Activated CD4-positive, alpha-beta memory T cell treated with anti-CD3 and anti-CD28 coated beads, Interleukin-2, amount 10 ng/mL, durations not matched to agents 7 days and 5 days (primary cell): ENCODE results near the gene CLCN7. TPM values are rescaled to one million over a fixed set of nuclear protein-coding genes. Genes with fewer than 3 reads are reported as not detected.

ENCODE experiments used
- CTCF ChIA-PET: fragments of 350-600 bp; sonication (Branson Sonifier 250); formaldehyde crosslinking; loops from one replicate; lab custom pipeline; 2021; ENCODE audit warnings: antibody characterized with exemption, inconsistent platforms; lab: Charles Lee
- POLR2A ChIA-PET: fragments of 350-600 bp; sonication (Branson Sonifier 250); formaldehyde crosslinking; loops from one replicate; lab custom pipeline; 2021; ENCODE audit warnings: antibody characterized with exemption; lab: Charles Lee
- DNase-seq: peaks from one replicate; pipeline ENCODE4 v3.0.0-alpha.2; 2020
- H3K27ac Mint-ChIP-seq: one replicate; pipeline ENCODE4 v1.8.0; 2021; ENCODE audit warnings: mild to moderate bottlenecking, mixed read lengths
- H3K27me3 Mint-ChIP-seq: one replicate; pipeline ENCODE4 v1.8.0; 2021; ENCODE audit warnings: mixed read lengths
- H3K36me3 Mint-ChIP-seq: one replicate; pipeline ENCODE4 v1.8.0; 2021; ENCODE audit warnings: low read depth, mixed read lengths
- H3K4me1 Mint-ChIP-seq: one replicate; pipeline ENCODE4 v1.8.0; 2021; ENCODE audit warnings: mixed read lengths
- H3K4me3 Mint-ChIP-seq: one replicate; pipeline ENCODE4 v1.8.0; 2021; ENCODE audit warnings: mild to moderate bottlenecking, mixed read lengths
- H3K9me3 Mint-ChIP-seq: one replicate; pipeline ENCODE4 v1.8.0; 2021; ENCODE audit warnings: mixed read lengths
- total RNA-seq, 2 experiments: library from RNA; stranded (reverse); gene quantifications; one replicate each; pipeline ENCODE4 v1.2.3, GENCODE V29; 2021

Gene CLCN7
- total RNA-seq, 2 experiments from 2014 or later, result 44.2 to 49.4 TPM

DNA sequence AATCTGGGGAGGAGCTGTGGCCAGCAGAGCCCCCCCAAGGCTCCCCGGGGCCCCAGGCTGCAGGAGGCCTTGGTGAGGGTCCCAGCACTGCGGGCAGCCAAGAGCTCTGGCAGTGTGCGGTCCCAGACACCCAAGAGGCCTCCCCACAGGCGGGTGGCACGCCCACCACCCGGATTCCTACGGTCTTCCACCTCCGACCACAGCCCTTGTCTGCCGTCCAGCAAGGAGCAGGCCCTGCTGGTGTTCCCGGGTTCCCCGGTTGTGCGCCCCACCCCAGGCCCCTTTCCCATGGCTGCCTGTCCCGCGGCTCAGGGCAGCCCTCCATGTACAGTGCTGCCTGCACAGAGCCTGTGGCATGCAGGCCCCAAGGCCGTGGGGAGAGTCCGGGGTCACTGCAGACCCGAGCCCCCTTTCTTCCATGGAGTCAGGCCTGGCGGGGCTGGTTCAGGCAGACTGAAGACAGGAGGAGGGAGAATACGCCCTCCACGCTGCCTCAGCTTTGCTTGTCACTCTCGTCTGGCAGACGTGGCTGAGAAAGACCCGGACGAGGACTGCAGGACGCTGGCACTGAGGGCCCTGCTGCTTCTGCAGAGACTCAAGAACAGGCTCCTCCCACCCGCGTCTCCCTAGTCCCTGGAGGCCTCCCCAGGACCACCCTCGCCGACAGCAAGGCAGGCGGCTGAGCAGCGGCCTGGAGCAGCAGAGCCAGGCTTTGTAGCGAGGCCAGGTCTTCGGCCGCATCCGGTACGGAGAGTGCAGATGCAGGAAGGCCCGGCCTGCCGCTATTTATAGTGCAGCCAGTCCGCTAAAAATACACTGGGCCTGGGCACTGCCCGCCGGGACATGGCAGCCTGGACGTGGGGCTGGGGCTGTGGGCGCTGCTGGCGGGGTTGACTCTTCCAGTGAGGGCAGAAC is 34.7 kb upstream of the CLCN7 start:
- DNase-seq, result no peak
- CTCF ChIA-PET, result no interaction called here

DNA sequence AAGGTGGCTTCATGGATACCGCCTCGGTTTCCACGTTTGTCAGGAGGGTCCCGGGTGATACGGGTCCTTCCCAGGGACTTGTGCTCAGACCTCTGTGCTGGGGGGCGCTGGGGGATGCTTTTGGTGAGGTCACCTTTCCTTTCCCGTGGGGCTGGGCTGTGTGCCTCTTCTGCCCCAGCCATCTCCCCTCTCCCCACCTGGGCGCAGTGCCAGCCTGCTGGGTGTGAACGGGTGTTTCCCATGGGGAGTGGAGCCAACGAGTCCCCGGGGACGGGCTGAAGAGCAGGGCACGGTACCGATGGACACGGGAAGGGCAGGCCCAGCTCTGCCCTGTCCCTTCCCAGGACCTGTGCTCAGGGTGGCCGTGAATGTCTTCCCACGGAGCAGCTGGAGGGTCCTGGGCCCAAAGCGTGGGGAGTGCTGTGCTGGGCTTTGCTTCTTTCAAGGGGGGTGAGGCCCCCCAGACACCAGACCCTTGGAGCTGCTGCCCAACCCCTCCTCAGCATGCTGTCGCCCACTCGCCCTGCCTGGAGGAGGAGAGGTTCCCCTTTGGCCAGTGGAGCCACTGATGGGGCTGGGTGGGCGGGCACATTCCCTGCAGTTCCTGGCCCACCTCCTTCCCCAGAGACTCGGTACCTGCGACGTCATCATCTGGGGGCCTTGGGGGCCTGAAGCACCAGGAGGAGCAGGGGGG is 33.8 kb upstream of the CLCN7 start:
- H3K9me3 Mint-ChIP-seq, result no peaks in the 10 kb centered on the region
- no peak for DNase-seq
- H3K4me1 Mint-ChIP-seq, result no peaks in the 10 kb centered on the region
- CTCF ChIA-PET, result no interaction called here
- H3K36me3 Mint-ChIP-seq, result peaks cover 23% of the 10 kb centered on the region
- H3K27me3 Mint-ChIP-seq, result no peaks in the 10 kb centered on the region
- POLR2A ChIA-PET, result no interaction called here
- H3K27ac Mint-ChIP-seq, result no peak overlapping the region
- H3K4me3 Mint-ChIP-seq, result no peak overlapping the region

More for the DNA sequence above, 34.7 kb upstream of the CLCN7 start:
- peaks cover 2% of the 10 kb centered on the region for H3K9me3 Mint-ChIP-seq
- no peaks in the 10 kb centered on the region for H3K4me1 Mint-ChIP-seq
- POLR2A ChIA-PET, result no interaction called here
- H3K4me3 Mint-ChIP-seq, result no peak overlapping the region
- H3K27me3 Mint-ChIP-seq, result no peaks in the 10 kb centered on the region
- peaks cover 21% of the 10 kb centered on the region for H3K36me3 Mint-ChIP-seq
- H3K27ac Mint-ChIP-seq, result no peak overlapping the region

DNA sequence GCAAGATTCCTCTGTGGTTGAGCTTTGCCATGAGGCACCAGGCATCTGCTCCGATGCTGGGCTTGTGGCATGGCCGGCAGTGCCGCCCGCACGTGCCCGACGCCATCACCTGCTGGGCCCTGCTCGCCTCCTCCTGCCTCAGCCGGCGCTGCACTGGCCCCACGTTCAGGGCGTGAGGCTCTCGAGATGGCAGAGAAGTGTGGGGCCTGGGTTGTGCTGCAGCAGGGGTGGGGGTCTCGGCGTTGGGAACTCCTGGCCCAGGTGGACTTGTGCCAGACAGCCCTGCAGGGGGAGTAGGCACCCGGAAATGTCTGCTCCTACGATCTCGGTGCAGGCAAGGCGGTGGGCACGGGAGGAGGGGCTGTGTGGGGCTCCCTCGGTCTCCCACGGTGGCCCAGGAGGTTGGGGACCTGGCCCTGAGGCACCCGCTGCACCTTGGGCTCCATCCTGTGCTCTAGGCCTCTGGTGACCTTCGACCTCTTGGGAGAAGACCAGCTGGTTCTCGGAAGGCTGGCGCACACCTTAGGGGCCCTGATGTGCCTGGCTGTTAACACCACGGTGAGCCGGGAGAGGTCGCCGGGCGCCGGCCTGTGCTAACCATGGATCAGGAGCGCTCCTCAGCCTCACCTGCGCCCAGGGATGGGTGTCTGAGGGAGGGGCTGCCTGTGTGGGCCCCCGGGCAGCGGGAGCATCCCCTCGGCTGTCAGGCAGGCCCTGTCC is 31.8 kb upstream of the CLCN7 start:
- DNase-seq, result no peak
- ChIA-PET CTCF (no interaction called here), POLR2A (no interaction called here)
- no peak overlapping the region for H3K27ac Mint-ChIP-seq
- no peaks in the 10 kb centered on the region for H3K9me3 Mint-ChIP-seq
- H3K4me1 Mint-ChIP-seq, result no peaks in the 10 kb centered on the region
- no peak overlapping the region for H3K4me3 Mint-ChIP-seq
- H3K36me3 Mint-ChIP-seq, result peaks cover 26% of the 10 kb centered on the region
- no peaks in the 10 kb centered on the region for H3K27me3 Mint-ChIP-seq

DNA sequence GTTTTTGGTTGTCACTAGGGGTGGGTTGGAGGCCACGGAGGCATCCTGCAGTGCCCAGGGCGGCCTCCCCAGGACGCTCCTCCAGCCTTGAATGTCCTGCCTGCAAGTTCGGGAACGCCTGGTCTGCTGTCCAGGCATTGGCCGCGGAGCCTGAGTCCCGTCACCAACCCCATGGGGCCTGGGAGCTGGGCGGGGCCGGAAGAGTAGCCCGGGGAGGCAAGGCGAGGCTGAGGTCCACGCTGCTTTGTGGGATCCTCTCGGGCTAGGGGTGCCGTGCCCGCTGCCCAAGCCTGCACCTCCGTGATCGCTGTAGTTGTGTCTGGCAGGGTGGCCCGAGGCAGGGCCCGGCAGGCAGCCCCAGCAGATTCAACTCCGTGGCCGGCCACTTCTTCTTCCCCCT is 31.1 kb upstream of the CLCN7 start:
- no peak overlapping the region for H3K4me3 Mint-ChIP-seq
- no peak overlapping the region for H3K27ac Mint-ChIP-seq
- no peak for DNase-seq
- POLR2A ChIA-PET, result no interaction called here
- H3K4me1 Mint-ChIP-seq, result no peaks in the 10 kb centered on the region
- no peaks in the 10 kb centered on the region for H3K9me3 Mint-ChIP-seq
- no peaks in the 10 kb centered on the region for H3K27me3 Mint-ChIP-seq
- CTCF ChIA-PET, result no interaction called here
- H3K36me3 Mint-ChIP-seq, result peaks cover 22% of the 10 kb centered on the region

DNA sequence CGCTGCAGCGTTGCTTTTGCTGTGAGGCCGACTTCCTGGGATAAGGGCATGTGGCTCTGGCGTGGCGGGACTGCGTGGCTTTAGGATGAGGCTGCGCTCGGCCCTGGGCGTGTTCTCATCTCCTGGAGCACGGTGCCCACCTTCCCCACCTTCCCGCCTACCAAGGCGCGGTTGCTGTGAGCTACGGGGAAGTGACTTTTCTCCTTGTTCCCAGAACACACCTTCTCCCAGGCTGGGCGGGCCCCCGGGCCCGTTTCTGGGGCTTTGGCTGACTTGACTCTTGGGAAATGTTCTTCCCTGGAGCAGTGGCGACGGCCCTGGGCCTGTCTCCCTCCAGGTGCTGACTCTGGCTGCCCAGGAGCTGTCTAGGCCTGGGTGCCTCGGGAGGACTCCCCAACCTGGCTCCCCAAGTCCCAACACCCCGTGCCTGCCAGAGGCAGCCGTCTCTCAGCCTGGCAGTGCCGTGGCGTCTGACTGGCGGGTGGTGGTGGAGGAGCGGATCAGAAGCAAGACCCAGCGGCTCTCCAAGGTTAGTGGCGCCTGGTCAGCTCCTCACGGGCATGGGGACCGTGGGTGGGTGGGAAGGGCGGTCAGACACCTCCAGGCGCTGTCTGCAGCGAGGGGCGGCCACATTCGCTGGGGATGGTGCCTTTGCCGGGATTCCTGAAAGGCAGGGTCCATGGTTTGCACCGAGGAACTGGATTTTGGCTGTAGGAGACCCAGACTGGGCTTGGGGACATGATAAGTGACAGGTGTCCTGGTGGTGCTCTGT is 30.4 kb upstream of the CLCN7 start:
- H3K9me3 Mint-ChIP-seq, result no peaks in the 10 kb centered on the region
- H3K27ac Mint-ChIP-seq, result no peak overlapping the region
- no peak overlapping the region for H3K4me3 Mint-ChIP-seq
- no peak for DNase-seq
- CTCF ChIA-PET, result no interaction called here
- POLR2A ChIA-PET, result no interaction called here
- H3K4me1 Mint-ChIP-seq, result no peaks in the 10 kb centered on the region
- no peaks in the 10 kb centered on the region for H3K27me3 Mint-ChIP-seq
- H3K36me3 Mint-ChIP-seq, result peaks cover 20% of the 10 kb centered on the region

DNA sequence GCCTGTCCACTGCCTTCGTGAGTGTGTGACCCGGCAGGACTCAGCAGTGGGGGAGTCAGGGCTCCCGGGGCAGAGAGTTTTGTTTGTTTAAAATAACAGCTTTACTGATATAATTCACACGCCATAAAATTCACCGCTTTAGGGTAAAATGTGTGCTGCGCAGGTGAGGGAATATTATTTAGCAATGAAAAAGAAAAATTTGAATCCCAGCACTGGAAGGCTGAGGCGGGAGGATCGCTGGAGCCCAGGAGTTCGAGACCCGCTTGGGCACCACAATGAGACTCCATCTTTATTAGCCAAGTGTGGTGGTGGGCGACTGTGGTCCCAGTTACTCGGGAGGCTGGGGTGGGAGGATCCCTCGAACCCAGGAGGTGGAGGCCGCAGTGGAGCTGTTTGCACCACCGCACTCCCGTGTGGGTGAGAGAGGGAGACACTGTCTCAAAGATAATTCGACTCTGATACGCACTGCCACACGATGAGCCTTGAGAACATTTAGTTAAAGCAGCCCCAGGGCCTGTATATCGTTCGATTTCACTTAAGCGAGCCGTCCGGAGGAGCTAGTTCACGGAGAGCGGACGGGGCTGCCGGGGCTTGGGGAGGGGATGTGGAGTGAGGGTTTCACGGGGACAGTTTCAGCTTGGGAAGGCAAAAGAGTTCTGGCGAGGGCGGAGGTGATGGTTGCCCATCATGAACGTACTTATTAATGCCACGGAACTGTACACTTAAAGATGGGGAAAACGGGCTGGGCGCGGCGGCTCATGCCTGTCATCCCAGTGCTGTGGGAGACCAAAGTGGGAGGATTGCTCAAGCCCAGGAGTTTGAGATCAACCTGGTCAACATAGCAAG is 28.5 kb upstream of the CLCN7 start:
- ChIA-PET CTCF (no interaction called here), POLR2A (interaction anchor here (1.4 kb wide), 1 partner anchor 10 kb away, joined by 6 read pairs; the partner anchor contains the start of gene TELO2)
- no peak for DNase-seq
- Mint-ChIP-seq H3K36me3 (peaks cover 21% of the 10 kb centered on the region), H3K9me3 (no peaks in the 10 kb centered on the region), H3K4me1 (no peaks in the 10 kb centered on the region), H3K27ac (no peak overlapping the region), H3K4me3 (no peak overlapping the region), H3K27me3 (no peaks in the 10 kb centered on the region)

DNA sequence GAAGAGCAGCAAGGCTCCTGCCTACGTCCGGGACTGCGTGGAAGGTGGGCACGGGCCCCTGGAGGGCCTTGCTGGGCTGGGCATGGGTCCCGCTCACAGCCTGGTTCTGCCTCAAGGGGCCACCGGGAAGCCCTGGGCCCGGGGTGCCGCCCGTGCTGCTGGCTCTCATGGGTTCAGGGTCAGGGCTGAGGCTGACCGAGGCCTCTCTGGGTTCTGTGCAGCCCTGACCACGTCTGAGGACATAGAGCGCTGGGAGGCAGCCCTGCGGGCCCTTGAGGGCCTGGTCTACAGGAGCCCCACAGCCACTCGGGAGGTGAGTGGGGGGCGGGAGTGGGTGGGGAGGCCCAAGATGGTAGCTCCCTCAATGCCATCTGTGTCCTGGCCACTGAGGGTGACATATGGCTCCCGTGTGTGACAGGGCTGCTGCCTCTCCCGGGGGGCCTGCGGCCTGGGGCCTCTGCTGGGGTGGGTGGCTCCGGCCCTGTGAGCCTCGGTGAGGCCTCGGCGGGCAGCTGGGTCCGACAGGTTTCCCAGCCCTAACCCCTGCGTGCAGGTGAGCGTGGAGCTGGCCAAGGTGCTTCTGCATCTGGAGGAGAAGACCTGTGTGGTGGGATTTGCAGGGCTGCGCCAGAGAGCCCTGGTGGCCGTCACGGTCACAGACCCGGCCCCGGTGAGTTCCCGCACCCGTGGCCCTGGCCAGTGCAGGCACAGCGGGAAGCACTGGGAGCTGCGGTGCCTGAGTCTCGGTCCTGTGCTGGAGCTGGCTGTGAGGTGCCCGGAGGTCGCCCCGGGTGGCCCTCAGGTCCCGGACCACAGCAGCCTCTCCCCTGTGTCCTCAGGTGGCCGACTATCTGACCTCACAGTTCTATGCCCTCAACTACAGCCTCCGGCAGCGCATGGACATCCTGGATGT is 27.5 kb upstream of the CLCN7 start:
- H3K4me3 Mint-ChIP-seq, result no peak overlapping the region

DNA sequence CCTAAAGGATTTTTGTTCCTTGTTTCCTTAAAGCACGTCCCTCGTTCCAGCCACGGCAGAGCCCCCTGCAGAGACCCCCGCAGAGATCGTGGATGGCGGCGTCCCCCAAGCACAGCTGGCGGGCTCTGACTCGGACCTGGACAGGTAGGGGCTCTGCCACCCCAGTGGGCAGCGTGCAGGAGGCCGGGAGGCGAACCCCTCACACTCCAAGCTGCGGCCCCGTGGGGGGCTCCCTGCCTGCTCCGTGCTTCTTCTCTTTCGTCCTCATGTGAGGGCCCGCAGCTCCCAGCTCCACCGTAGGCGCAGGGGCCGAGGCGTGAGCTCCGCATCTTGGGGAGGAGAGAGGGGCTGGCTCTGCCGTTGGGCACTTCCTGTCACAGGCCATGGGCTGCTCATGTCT is 26.8 kb upstream of the CLCN7 start:
- peaks cover 25% of the 10 kb centered on the region for H3K36me3 Mint-ChIP-seq
- ChIA-PET CTCF (no interaction called here), POLR2A (interaction anchor here (1.4 kb wide), 1 partner anchor 9 kb away, joined by 3 read pairs; no protein-coding TSS in a partner anchor)
- no peak for DNase-seq
- H3K27ac Mint-ChIP-seq, result no peak overlapping the region
- H3K27me3 Mint-ChIP-seq, result no peaks in the 10 kb centered on the region
- H3K9me3 Mint-ChIP-seq, result no peaks in the 10 kb centered on the region
- H3K4me1 Mint-ChIP-seq, result peaks cover 2% of the 10 kb centered on the region
- no peak overlapping the region for H3K4me3 Mint-ChIP-seq

More for the DNA sequence above, 27.5 kb upstream of the CLCN7 start:
- no peaks in the 10 kb centered on the region for H3K27me3 Mint-ChIP-seq
- H3K36me3 Mint-ChIP-seq, result peaks cover 25% of the 10 kb centered on the region
- ChIA-PET CTCF (no interaction called here), POLR2A (interaction anchor here (1.4 kb wide), 2 partner anchors 9 to 10 kb away, joined by 3 to 6 read pairs; partner anchors contain the start of gene TELO2)
- no peaks in the 10 kb centered on the region for H3K9me3 Mint-ChIP-seq
- no peak for DNase-seq
- no peak overlapping the region for H3K27ac Mint-ChIP-seq
- H3K4me1 Mint-ChIP-seq, result no peaks in the 10 kb centered on the region

DNA sequence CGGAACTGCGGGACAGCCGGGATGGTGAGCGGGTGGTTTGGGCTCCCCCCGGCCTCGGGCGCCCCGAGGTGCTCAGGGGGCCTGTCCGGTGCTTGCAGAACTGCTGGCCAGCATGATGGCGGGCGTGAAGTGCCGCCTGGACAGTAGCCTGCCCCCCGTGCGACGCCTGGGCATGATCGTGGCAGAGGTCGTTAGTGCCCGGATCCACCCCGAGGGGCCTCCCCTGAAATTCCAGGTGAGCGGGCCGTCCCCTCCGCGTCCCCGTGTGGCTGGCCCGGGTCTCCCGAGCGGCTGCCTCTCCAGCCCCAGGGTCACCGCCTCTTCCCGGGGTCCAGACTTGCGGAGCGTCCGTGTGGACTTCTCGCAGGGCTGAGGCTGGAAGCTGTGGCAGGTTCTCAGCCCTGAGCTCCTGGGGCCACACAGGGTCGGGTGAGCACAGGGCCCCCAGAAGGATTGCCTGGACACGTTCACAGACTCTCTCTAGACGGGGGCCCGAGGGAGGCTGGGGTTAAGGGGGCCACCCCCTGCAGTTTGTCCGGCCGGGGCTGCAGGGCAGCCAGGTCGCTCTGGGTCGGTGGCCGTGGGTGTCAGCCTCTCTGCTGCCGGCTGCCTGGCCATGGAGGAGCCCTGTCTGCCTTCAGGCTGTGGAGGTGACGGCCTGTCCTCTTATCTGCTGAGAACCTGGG is 25.8 kb upstream of the CLCN7 start:
- H3K4me3 Mint-ChIP-seq, result no peak overlapping the region
- ChIA-PET CTCF (no interaction called here), POLR2A (interaction anchor here (1.4 kb wide), 1 partner anchor 8 kb away, joined by 3 read pairs; no protein-coding TSS in a partner anchor)
- no peaks in the 10 kb centered on the region for H3K9me3 Mint-ChIP-seq
- H3K27me3 Mint-ChIP-seq, result no peaks in the 10 kb centered on the region
- peaks cover 3% of the 10 kb centered on the region for H3K4me1 Mint-ChIP-seq
- H3K27ac Mint-ChIP-seq, result no peak overlapping the region
- DNase-seq, result no peak
- peaks cover 23% of the 10 kb centered on the region for H3K36me3 Mint-ChIP-seq

DNA sequence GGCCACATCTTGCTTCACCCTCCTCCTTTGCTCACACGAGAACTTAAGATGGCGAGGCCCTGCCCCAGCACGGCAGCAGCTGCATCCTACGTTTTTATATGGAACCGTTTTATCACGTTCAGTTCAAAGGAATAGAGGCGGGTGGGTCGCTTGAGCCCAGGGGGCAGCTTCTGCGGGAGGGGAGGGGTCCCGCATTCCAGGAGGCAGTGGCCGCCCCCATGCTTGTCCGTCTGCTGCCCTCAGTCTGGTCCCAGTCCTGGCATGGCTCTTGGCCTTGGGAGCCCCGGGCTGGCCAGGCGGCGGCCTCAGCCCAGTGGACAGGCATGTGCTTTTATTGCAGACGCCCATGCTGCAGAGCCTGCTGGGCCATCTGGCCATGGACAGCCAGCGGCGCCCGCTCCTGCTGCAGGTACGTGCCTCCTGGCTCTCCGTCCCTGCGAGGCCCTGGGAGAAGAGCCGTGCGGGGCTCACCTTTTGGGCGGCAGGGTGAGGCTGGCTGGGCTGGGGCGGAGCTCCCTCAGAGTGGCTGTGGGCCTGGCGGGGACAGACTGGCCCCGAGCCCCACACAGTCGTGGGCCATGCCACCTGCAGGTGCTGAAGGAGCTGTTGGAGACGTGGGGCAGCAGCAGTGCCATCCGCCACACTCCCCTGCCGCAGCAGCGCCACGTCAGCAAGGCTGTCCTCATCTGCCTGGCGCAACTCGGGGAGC is 25.1 kb upstream of the CLCN7 start:
- ChIA-PET CTCF (no interaction called here), POLR2A (no interaction called here)
- Mint-ChIP-seq H3K36me3 (peaks cover 22% of the 10 kb centered on the region), H3K9me3 (no peaks in the 10 kb centered on the region), H3K4me3 (no peak overlapping the region), H3K27me3 (no peaks in the 10 kb centered on the region), H3K4me1 (peaks cover 3% of the 10 kb centered on the region), H3K27ac (no peak overlapping the region)
- no peak for DNase-seq
